Loucy (cell line): ENCODE results near the gene CCDC146.

Experiments
- H2AFZ ChIP-seq: fragments of 200-600 bp; sonication (generic); 2 replicates; pipeline ENCODE4 v1.6.0; 2016; ENCODE audit warnings: antibody characterized with exemption, mild to moderate bottlenecking, low read length, moderate library complexity
- H3F3A ChIP-seq: fragments of 200-600 bp; 2 replicates; pipeline ENCODE4 v1.6.0; 2016; ENCODE audit warnings: antibody characterized with exemption, low read depth, mild to moderate bottlenecking
- H3K27me3 ChIP-seq: fragments of 200-600 bp; sonication (generic); 2 replicates; pipeline ENCODE4 v1.6.1; 2014; ENCODE audit warnings: low read length, mild to moderate bottlenecking; ENCODE audit not compliant: insufficient read depth, poor library complexity, severe bottlenecking
- H3K36me3 ChIP-seq: fragments of 200-600 bp; sonication (generic); 2 replicates; pipeline ENCODE4 v1.6.1; 2016; ENCODE audit warnings: low read length; ENCODE audit not compliant: insufficient read depth
- H3K4me1 ChIP-seq: fragments of 200-600 bp; sonication (generic); 2 replicates; pipeline ENCODE4 v1.5.1; 2014; ENCODE audit warnings: low read length, mild to moderate bottlenecking; ENCODE audit not compliant: insufficient read depth, poor library complexity, severe bottlenecking
- H3K4me2 ChIP-seq: fragments of 200-600 bp; sonication (generic); 2 replicates; pipeline ENCODE4 v1.6.0; 2014; ENCODE audit warnings: antibody characterized with exemption, low read length, low read depth, mild to moderate bottlenecking; ENCODE audit not compliant: poor library complexity, severe bottlenecking
- H3K4me3 ChIP-seq: fragments of 200-600 bp; sonication (generic); 2 replicates; pipeline ENCODE4 v1.5.1; 2014; ENCODE audit warnings: low read length, mild to moderate bottlenecking, mixed read lengths; ENCODE audit not compliant: poor library complexity, severe bottlenecking
- H3K79me2 ChIP-seq: fragments of 200-600 bp; sonication (generic); 2 replicates; pipeline ENCODE4 v1.6.1; 2014; ENCODE audit warnings: low read length; ENCODE audit not compliant: insufficient read depth
- H3K9ac ChIP-seq: fragments of 200-600 bp; sonication (generic); 2 replicates; pipeline ENCODE4 v1.6.0; 2014; ENCODE audit warnings: mild to moderate bottlenecking, low read depth, low read length, moderate library complexity; ENCODE audit not compliant: poor library complexity, severe bottlenecking
- H3K9me2 ChIP-seq: fragments of 200-600 bp; sonication (generic); replicated peaks from 2 replicates; pipeline ENCODE4 v1.6.1; 2016; ENCODE audit warnings: low read depth, low read length, mixed read lengths
- H3K9me3 ChIP-seq: fragments of 200-600 bp; sonication (generic); 2 replicates; pipeline ENCODE4 v1.6.1; 2014; ENCODE audit warnings: mild to moderate bottlenecking, antibody characterized with exemption, low read length, low read depth; ENCODE audit not compliant: insufficient read depth
- H4K20me1 ChIP-seq: fragments of 200-600 bp; sonication (generic); 2 replicates; pipeline ENCODE4 v1.6.0; 2014; ENCODE audit warnings: antibody characterized with exemption, low read length, mild to moderate bottlenecking; ENCODE audit not compliant: insufficient read depth, poor library complexity, severe bottlenecking
- CTCF ChIP-seq: fragments of 200-600 bp; sonication (generic); conservative IDR thresholded peaks from 2 replicates; pipeline ENCODE4 v1.5.1; 2014; ENCODE audit warnings: mild to moderate bottlenecking, antibody characterized with exemption, low read length
- EZH2phosphoT487 ChIP-seq: fragments of 200-600 bp; IDR thresholded peaks from 2 replicates; pipeline ENCODE4 v1.6.1; 2018; ENCODE audit warnings: antibody characterized with exemption, mild to moderate bottlenecking, moderate library complexity, borderline replicate concordance

Gene CCDC146

GRCh38 chr7:77188731-77189437 is 66.5 kb downstream of the CCDC146 start:
- H3K4me2 ChIP-seq, result no peak overlapping the region
- H3K9me3 ChIP-seq, result no peaks in the 10 kb centered on the region
- H3F3A ChIP-seq, result no peaks in the 10 kb centered on the region
- no peak overlapping the region for H3K4me3 ChIP-seq
- TF ChIP-seq EZH2phosphoT487 (no peak), CTCF (no peak)
- no peaks in the 10 kb centered on the region for H3K9me2 ChIP-seq
- no peaks in the 10 kb centered on the region for H3K36me3 ChIP-seq
- H3K79me2 ChIP-seq, result peaks cover 4% of the 10 kb centered on the region; the same call in 1 of the 2 replicates
- peaks cover 10% of the 10 kb centered on the region for H3K4me1 ChIP-seq
- H3K27me3 ChIP-seq, result no peaks in the 10 kb centered on the region
- H4K20me1 ChIP-seq, result no peaks in the 10 kb centered on the region
- no peak overlapping the region for H3K9ac ChIP-seq
- no peak overlapping the region for H2AFZ ChIP-seq

DNA sequence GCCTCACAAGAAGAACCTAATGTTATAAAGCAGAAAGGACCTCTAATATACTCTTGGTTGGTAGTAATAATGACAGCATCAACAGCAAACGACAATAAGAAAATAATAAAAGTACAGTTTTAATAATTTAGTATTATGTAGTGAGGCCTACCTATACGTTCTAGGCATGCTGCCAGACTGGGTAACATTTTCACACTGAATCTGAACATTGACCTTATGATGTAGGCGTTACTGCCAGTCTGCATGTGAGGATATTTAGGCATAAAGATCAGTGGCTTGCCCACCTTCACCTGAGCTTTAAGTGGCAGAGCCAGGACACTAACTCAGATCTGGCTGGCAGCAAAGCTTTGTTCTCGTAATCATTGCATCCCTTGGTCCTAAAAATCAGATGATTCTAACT is 74.7 kb downstream of the CCDC146 start:
- peaks cover 3% of the 10 kb centered on the region; the same call in 1 of the 2 replicates for H3F3A ChIP-seq
- no peaks in the 10 kb centered on the region for H4K20me1 ChIP-seq
- peaks cover 65% of the 10 kb centered on the region for H3K4me1 ChIP-seq
- no peak overlapping the region for H3K4me3 ChIP-seq
- TF ChIP-seq CTCF (no peak), EZH2phosphoT487 (no peak)
- H3K9me2 ChIP-seq, result no peaks in the 10 kb centered on the region
- peaks cover 6% of the 10 kb centered on the region; the same call in 1 of the 2 replicates for H3K79me2 ChIP-seq
- no peak overlapping the region for H3K9ac ChIP-seq
- H3K36me3 ChIP-seq, result no peaks in the 10 kb centered on the region
- H3K9me3 ChIP-seq, result no peaks in the 10 kb centered on the region
- H2AFZ ChIP-seq, result no peak overlapping the region
- H3K4me2 ChIP-seq, result peak overlapping the region; percentile 69
- H3K27me3 ChIP-seq, result no peaks in the 10 kb centered on the region

- peak within 1 kb of the TSS; percentile 74 for H2AFZ ChIP-seq
- peak within 1 kb of the TSS; percentile 71 for H3K4me3 ChIP-seq
- H3K4me2 ChIP-seq, result peak within 1 kb of the TSS; percentile 69
- peaks cover 3% of the 10 kb centered on the region; the same call in 1 of the 2 replicates for H3F3A ChIP-seq
- peaks cover 58% of the 10 kb centered on the region for H3K4me1 ChIP-seq
- H3K9me3 ChIP-seq, result no peaks in the 10 kb centered on the region
- no peaks in the 10 kb centered on the region for H3K36me3 ChIP-seq
- no peaks in the 10 kb centered on the region for H3K9me2 ChIP-seq
- TF ChIP-seq EZH2phosphoT487, result no peak
- peak within 1 kb of the TSS; percentile 70 for H3K9ac ChIP-seq
- no peaks in the 10 kb centered on the region for H4K20me1 ChIP-seq
- H3K79me2 ChIP-seq, result no peaks in the 10 kb centered on the region
- H3K27me3 ChIP-seq, result no peaks in the 10 kb centered on the region
Measured at GRCh38 chr7:77199013-77199966, 76.9 kb downstream of the CCDC146 start, which contains the start of gene FGL2. Gene FGL2 (minus strand): TSS chr7:77199819. CDS start chr7:77199793, 26 bp downstream.
